SK-N-SH treated with all-trans-retinoic acid at 6 μM for 48 hours (cell line): Measurements from ENCODE around the gene SEZ6L.

Experiments used
- ATAC-seq: fragments of 200-7000 bp; cut with Tn5 transposase; 3 replicates; pipeline ENCODE4 v1.9.1; 2020; ENCODE audit warnings: mild to moderate bottlenecking, moderate library complexity
- ARNTL ChIP-seq: fragments of 450-650 bp; formaldehyde crosslinking; IDR thresholded peaks from 2 replicates; pipeline ENCODE4 v1.5.0; 2020; ENCODE audit warnings: low read depth, mild to moderate bottlenecking, moderate library complexity, borderline replicate concordance
- BACH2 ChIP-seq: fragments of 250-450 bp; sonication (Bioruptor Pico); IDR thresholded peaks from 2 replicates; pipeline ENCODE4 v1.9.0; 2021; ENCODE audit warnings: mild to moderate bottlenecking, borderline replicate concordance
- CSDC2 ChIP-seq: fragments of 250-450 bp; sonication (Bioruptor Pico); IDR thresholded peaks from 2 replicates; pipeline ENCODE4 v1.5.0; 2020; ENCODE audit warnings: mild to moderate bottlenecking, moderate library complexity
- GLIS3 ChIP-seq: fragments of 250-450 bp; sonication (Bioruptor Pico); IDR thresholded peaks from 2 replicates; pipeline ENCODE4 v1.5.0; 2020; ENCODE audit warnings: mild to moderate bottlenecking, moderate library complexity
- ISL1 ChIP-seq: fragments of 250-450 bp; sonication (Bioruptor Pico); IDR thresholded peaks from 2 replicates; pipeline ENCODE4 v2.1.2; 2022; ENCODE audit warnings: mild to moderate bottlenecking, moderate library complexity
- OSR1 ChIP-seq: fragments of 250-450 bp; sonication (Bioruptor Pico); IDR thresholded peaks from 2 replicates; pipeline ENCODE4 v1.8.0; 2022; ENCODE audit warnings: moderate library complexity, mild to moderate bottlenecking, inconsistent platforms
- PATZ1 ChIP-seq: fragments of 250-450 bp; sonication (Bioruptor Pico); IDR thresholded peaks from 2 replicates; pipeline ENCODE4 v1.8.0; 2020; ENCODE audit warnings: mild to moderate bottlenecking, moderate library complexity, borderline replicate concordance
- PPARA ChIP-seq: fragments of 250-450 bp; sonication (Bioruptor Pico); IDR thresholded peaks from 2 replicates; pipeline ENCODE4 v1.5.0; 2020; ENCODE audit warnings: mild to moderate bottlenecking, borderline replicate concordance
- RARB ChIP-seq: fragments of 250-450 bp; sonication (Bioruptor Pico); IDR thresholded peaks from 2 replicates; pipeline ENCODE4 v1.8.0; 2021; ENCODE audit warnings: mild to moderate bottlenecking, moderate library complexity
- SNAI2 ChIP-seq: fragments of 250-450 bp; sonication (Bioruptor Pico); IDR thresholded peaks from 2 replicates; pipeline ENCODE4 v1.5.0; 2020; ENCODE audit warnings: mild to moderate bottlenecking, moderate library complexity
- TCF4 ChIP-seq: fragments of 250-450 bp; sonication (Bioruptor Pico); IDR thresholded peaks from 2 replicates; pipeline ENCODE4 v1.8.0; 2021; ENCODE audit warnings: mild to moderate bottlenecking, moderate library complexity, borderline replicate concordance
- TOX ChIP-seq: fragments of 250-450 bp; sonication (Bioruptor Pico); IDR thresholded peaks from 2 replicates; pipeline ENCODE4 v1.8.0; 2021; ENCODE audit warnings: mild to moderate bottlenecking, moderate library complexity, borderline replicate concordance
- ZC3H10 ChIP-seq: fragments of 250-450 bp; sonication (Bioruptor Pico); IDR thresholded peaks from 2 replicates; pipeline ENCODE4 v1.5.1; 2021; ENCODE audit warnings: mild to moderate bottlenecking, moderate library complexity
- ZFP3 ChIP-seq: fragments of 250-450 bp; sonication (Bioruptor Pico); IDR thresholded peaks from 2 replicates; pipeline ENCODE4 v1.5.0; 2020; ENCODE audit warnings: mild to moderate bottlenecking, moderate library complexity
- ZFP30 ChIP-seq: fragments of 450-650 bp; formaldehyde crosslinking; IDR thresholded peaks from 2 replicates; pipeline ENCODE4 v1.5.0; 2022; ENCODE audit warnings: mild to moderate bottlenecking, moderate library complexity
- ZNF565 ChIP-seq: fragments of 450-650 bp; formaldehyde crosslinking; conservative IDR thresholded peaks from 2 replicates; pipeline ENCODE4 v1.5.0; 2020; ENCODE audit warnings: low read depth, mild to moderate bottlenecking, moderate library complexity
- ZNF70 ChIP-seq: fragments of 450-650 bp; formaldehyde crosslinking; IDR thresholded peaks from 2 replicates; pipeline ENCODE4 v1.5.0; 2020; ENCODE audit warnings: mild to moderate bottlenecking, moderate library complexity
- TF ChIP-seq, protein P1 (sequence below): fragments of 250-450 bp; sonication (Bioruptor Pico); IDR thresholded peaks from 2 replicates; pipeline ENCODE4 v1.5.1; 2020; ENCODE audit warnings: low read depth, mild to moderate bottlenecking, moderate library complexity
- TF ChIP-seq, protein P2 (sequence below): fragments of 250-450 bp; sonication (Bioruptor Pico); IDR thresholded peaks from 2 replicates; pipeline ENCODE4 v1.5.1; 2021; ENCODE audit warnings: mild to moderate bottlenecking, moderate library complexity
- TF ChIP-seq, protein P3 (sequence below): fragments of 250-450 bp; sonication (Bioruptor Pico); IDR thresholded peaks from 2 replicates; pipeline ENCODE4 v1.5.0; 2020; ENCODE audit warnings: mild to moderate bottlenecking, moderate library complexity
- TF ChIP-seq, protein P4 (sequence below): fragments of 250-450 bp; sonication (Bioruptor Pico); IDR thresholded peaks from 2 replicates; pipeline ENCODE4 v1.8.0; 2021; ENCODE audit warnings: low read depth, mild to moderate bottlenecking, moderate library complexity, borderline replicate concordance

The SEZ6L gene

GRCh38 chr22:26271427-26271826 lies 102.2 kb downstream of the SEZ6L start:
- TF ChIP-seq ZNF565 (CRISPR knock-in tag) (no peak), TCF4 (CRISPR knock-in tag) (no peak), GLIS3 (CRISPR knock-in tag) (no peak), ZFP30 (CRISPR knock-in tag) (no peak), ZNF70 (CRISPR knock-in tag) (no peak), ZFP3 (no peak), PPARA (CRISPR knock-in tag) (no peak), SNAI2 (CRISPR knock-in tag) (no peak), RARB (no peak), ISL1 (no peak), BACH2 (CRISPR knock-in tag) (no peak), CSDC2 (no peak), OSR1 (CRISPR knock-in tag) (no peak), ZC3H10 (CRISPR knock-in tag) (no peak)
- TF ChIP-seq, protein P1, sequence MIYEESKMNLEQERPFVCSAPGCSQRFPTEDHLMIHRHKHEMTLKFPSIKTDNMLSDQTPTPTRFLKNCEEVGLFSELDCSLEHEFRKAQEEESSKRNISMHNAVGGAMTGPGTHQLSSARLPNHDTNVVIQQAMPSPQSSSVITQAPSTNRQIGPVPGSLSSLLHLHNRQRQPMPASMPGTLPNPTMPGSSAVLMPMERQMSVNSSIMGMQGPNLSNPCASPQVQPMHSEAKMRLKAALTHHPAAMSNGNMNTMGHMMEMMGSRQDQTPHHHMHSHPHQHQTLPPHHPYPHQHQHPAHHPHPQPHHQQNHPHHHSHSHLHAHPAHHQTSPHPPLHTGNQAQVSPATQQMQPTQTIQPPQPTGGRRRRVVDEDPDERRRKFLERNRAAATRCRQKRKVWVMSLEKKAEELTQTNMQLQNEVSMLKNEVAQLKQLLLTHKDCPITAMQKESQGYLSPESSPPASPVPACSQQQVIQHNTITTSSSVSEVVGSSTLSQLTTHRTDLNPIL (CRISPR knock-in tag) = no peak
- TF ChIP-seq, protein P2, sequence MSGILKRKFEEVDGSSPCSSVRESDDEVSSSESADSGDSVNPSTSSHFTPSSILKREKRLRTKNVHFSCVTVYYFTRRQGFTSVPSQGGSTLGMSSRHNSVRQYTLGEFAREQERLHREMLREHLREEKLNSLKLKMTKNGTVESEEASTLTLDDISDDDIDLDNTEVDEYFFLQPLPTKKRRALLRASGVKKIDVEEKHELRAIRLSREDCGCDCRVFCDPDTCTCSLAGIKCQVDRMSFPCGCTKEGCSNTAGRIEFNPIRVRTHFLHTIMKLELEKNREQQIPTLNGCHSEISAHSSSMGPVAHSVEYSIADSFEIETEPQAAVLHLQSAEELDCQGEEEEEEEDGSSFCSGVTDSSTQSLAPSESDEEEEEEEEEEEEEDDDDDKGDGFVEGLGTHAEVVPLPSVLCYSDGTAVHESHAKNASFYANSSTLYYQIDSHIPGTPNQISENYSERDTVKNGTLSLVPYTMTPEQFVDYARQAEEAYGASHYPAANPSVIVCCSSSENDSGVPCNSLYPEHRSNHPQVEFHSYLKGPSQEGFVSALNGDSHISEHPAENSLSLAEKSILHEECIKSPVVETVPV (CRISPR knock-in tag) = no peak
- TF ChIP-seq, protein P3, sequence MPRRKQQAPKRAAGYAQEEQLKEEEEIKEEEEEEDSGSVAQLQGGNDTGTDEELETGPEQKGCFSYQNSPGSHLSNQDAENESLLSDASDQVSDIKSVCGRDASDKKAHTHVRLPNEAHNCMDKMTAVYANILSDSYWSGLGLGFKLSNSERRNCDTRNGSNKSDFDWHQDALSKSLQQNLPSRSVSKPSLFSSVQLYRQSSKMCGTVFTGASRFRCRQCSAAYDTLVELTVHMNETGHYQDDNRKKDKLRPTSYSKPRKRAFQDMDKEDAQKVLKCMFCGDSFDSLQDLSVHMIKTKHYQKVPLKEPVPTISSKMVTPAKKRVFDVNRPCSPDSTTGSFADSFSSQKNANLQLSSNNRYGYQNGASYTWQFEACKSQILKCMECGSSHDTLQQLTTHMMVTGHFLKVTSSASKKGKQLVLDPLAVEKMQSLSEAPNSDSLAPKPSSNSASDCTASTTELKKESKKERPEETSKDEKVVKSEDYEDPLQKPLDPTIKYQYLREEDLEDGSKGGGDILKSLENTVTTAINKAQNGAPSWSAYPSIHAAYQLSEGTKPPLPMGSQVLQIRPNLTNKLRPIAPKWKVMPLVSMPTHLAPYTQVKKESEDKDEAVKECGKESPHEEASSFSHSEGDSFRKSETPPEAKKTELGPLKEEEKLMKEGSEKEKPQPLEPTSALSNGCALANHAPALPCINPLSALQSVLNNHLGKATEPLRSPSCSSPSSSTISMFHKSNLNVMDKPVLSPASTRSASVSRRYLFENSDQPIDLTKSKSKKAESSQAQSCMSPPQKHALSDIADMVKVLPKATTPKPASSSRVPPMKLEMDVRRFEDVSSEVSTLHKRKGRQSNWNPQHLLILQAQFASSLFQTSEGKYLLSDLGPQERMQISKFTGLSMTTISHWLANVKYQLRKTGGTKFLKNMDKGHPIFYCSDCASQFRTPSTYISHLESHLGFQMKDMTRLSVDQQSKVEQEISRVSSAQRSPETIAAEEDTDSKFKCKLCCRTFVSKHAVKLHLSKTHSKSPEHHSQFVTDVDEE (CRISPR knock-in tag) = no peak
- ATAC-seq = no peak

- no peak for ATAC-seq
- TF ChIP-seq ARNTL (CRISPR knock-in tag) = no peak
- TF ChIP-seq ZFP3 = no peak
- no peak for TF ChIP-seq PATZ1 (CRISPR knock-in tag)
- TF ChIP-seq ZNF70 (CRISPR knock-in tag) = no peak
- TF ChIP-seq GLIS3 (CRISPR knock-in tag) = no peak
- TF ChIP-seq ZNF565 (CRISPR knock-in tag) = no peak
- no peak for TF ChIP-seq TOX (CRISPR knock-in tag)
- TF ChIP-seq CSDC2 = no peak
- TF ChIP-seq ZC3H10 (CRISPR knock-in tag) = no peak
- no peak for TF ChIP-seq TCF4 (CRISPR knock-in tag)
- TF ChIP-seq, protein P1 (CRISPR knock-in tag) = no peak
- TF ChIP-seq, protein P4, sequence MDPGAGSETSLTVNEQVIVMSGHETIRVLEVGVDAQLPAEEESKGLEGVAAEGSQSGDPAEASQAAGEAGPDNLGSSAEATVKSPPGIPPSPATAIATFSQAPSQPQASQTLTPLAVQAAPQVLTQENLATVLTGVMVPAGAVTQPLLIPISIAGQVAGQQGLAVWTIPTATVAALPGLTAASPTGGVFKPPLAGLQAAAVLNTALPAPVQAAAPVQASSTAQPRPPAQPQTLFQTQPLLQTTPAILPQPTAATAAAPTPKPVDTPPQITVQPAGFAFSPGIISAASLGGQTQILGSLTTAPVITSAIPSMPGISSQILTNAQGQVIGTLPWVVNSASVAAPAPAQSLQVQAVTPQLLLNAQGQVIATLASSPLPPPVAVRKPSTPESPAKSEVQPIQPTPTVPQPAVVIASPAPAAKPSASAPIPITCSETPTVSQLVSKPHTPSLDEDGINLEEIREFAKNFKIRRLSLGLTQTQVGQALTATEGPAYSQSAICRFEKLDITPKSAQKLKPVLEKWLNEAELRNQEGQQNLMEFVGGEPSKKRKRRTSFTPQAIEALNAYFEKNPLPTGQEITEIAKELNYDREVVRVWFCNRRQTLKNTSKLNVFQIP (CRISPR knock-in tag) = no peak
Observed at GRCh38 chr22:26273011-26273675, 103.9 kb downstream of the SEZ6L start.
